Smooth muscle cell of the coronary artery (primary cell): ENCODE data around the gene RAMP2. TPM values are rescaled to one million over a fixed set of nuclear protein-coding genes. Genes with fewer than 3 reads are reported as not detected.

ENCODE experiments used
- total RNA-seq: library from RNA; depleted of rRNA; stranded (reverse); fragments of >200 nt; gene quantifications from 2 replicates; pipeline ENCODE4 v1.2.3, GENCODE V29; 2014; ENCODE audit warnings: low replicate concordance

Gene RAMP2
- total RNA-seq: 0.30 TPM in 1 of 2 replicates, not detected in the other

DNA sequence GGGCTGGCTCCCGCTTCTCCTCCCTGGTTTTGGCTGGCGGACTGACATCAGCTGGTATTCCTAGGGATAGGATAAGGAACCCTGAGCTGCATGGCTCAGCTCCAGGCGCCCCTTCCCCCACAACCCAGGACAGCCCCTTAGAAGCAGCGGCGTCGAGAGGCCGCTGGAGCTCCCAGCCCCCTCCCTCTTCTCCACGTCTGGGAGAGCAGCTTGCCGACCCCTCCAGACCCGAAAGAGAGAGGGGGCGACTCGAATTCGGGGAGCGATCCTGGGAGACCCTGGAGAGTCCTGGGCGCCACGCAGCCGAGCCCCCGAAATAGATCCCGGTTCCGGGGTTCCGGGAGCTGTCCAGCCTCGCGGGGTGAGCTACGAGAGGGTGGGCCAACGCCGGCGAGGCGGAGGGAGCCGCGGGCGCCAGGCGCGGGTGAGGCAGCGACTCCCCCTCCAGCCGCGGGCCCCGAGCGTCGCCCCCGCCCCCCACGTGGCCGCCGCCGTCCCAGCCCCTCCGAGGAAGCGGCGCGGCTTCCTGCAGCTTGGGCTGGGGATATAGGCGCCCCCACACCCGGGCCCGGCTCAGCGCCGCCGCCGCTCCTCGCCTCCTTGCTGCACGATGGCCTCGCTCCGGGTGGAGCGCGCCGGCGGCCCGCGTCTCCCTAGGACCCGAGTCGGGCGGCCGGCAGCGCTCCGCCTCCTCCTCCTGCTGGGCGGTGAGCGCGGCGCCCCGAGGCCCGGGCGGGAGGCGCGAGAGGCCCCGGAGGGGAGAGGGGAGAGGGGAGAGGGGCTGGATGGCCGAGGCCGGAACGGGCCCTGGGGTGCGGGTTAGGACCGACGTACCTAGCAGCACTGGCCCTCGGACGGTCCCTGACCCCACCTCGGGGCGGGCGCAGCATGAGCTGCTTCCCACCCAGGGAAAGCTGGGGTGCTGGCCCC, at the start of gene RAMP2:
Gene RAMP2, plus strand, starts transcription at position 576 of the 930 bp plus-strand sequence. Its CDS starts 35 bp downstream, at position 611.

DNA sequence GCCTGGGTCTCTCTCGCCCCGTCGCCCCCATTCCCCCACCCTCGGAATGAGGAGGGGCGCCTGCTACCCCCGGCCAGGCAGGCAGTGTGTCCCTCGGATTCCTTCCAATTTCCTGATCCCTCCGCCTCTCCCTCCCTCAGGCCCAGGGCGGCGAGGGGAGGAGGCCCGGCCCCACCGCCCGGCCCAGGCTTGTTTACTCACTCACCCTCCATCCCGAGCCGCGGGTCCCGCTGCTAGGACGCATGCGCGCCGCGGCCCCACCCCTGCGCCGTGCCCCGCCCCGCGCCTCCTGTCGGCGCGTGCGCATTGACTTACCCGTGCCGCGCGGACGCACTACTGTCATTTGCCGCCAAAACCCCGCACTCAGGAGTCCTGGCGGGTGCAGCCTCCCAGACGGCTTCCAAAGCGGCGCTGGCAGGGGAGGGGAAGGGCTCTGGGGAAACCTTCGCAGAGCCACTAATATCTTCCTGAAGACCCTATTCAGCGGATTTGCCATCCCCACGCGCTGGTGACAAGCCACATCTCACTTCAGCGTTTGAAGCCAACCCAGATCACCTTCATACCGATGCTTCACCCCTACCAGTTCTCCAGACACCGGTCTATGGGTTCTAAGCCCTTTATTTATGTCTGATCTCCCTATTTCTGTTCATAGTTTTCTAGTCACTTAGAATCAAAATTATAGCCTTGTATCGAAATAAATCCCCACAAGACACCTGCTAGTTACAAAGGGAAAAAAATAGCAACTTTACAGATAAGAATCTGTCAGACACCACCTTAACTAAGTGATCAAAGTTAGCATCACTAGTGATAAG, 16.0 kb upstream of the RAMP2 start, which contains the start of gene EZH1:
Gene EZH1, minus strand, starts transcription at position 235 of the 812 bp plus-strand sequence. CDS start 16,099 bp downstream, outside the sequence.

GRCh38 chr17:42773290-42774035, 12.4 kb downstream of the RAMP2 start, which contains the start of gene VPS25:
TSS of gene VPS25 (plus strand) at chr17:42773449. CDS start at chr17:42773476, 27 bp downstream.

DNA sequence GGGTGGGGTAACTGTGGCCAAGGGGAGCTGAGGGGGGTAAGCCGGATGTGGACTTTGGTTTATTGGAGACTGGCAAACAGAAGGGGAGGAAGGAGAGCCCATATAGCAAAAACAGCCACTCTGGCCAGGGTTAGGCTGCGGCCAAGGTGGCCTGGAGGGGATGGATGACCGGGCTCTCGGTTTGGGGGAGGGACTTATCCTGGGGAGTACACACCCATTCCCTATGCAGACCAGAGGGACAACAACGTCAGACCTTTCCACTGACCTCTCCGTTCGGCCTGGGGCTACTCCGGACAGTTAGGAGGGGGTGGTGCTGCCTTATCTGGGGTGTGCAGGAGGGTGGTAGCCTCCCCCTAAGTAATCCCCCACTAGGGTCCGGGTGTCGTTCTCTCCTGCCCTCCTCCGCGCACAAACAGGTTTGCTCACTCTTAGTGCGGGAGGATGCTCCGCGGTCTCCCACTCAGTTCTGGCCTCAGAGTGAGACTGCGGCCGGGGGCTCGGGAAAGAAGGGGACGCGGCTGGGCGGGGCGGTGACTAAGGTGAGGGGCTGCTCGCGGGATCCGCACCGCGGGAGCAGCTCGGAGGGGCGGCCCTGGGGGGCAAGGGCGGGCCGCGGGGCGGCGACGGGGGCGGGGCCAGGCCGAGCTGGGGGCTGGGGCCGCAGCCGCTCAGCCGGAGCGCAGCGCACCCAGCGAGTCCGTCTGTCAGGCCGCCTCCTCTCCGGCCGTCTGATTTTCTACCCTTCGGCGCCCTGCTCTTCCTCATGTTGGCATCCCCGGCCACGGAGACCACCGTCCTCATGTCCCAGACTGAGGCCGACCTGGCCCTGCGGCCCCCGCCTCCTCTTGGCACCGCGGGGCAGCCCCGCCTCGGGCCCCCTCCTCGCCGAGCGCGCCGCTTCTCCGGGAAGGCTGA, 19.2 kb downstream of the RAMP2 start, which contains the start of gene WNK4:
Gene WNK4, plus strand, starts transcription at position 675 of the 915 bp plus-strand sequence. Its CDS starts 89 bp downstream, at position 764.

DNA sequence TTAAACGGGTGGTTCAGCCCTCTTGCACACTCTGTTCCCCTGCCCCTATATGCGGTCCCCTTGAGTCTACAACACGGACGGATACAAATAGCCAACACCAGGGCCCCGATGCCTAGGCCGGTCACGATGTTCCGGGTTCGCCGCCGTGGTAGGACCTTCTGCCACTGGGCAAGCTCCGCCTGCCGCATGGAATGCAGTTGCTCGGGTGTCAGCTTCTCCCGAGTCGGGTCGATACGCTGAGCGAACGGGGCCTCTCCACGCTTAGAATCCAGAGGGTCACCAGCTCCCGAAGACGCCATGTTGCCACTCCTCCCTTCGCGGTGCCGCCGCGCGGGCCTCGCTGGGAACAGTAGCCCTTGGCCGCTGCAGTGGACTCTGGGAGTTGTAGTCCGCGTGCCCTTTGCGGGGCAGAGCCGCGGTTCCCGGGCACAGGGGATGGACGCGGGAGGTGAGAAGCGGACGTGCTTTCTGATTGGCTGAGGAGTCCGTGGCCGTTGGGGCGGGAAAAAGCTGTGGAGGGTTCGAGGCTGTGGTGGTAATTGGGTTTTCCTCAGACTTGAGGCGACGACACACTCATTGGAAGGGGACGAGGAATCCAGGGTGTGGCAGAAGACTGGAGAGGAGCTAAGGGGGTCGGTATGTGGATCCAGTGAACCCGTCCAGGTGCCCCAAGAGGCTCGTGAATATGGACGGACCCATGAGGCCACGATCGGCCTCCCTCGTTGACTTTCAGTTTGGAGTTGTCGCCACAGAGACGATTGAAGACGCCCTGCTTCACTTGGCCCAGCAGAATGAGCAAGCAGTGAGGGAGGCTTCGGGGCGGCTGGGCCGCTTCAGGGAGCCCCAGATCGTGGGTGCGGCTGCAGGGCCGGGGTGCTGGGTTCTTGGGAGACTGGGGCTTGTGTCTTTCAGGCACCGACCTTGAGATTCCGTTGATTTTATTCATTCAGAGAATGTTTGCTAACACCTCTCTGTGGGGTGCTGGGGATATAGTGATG, 37.7 kb downstream of the RAMP2 start, which contains the start of the genes CNTD1 and COA3:
Gene CNTD1, plus strand, starts transcription at position 479 of the 998 bp plus-strand sequence. Its CDS starts 207 bp downstream, at position 686.
Gene COA3, minus strand, starts transcription at position 322 of the 998 bp plus-strand sequence. Its CDS starts 23 bp downstream, at position 299.

Other genes starting within 250 kb of the RAMP2 start
- 23.8 and 24.6 TPM in 2 replicates for gene NAGLU, start 225.0 kb upstream of the RAMP2 start, total RNA-seq
- gene HSD17B1, start 208.3 kb upstream of the RAMP2 start, total RNA-seq: 1.8 and 8.9 TPM in 2 replicates
- gene COASY, start 199.1 kb upstream of the RAMP2 start, total RNA-seq: 5.4 and 8.2 TPM in 2 replicates
- gene MLX, start 194.1 kb upstream of the RAMP2 start, total RNA-seq: 33.7 and 38.0 TPM in 2 replicates
- gene PSMC3IP, start 183.5 kb upstream of the RAMP2 start, total RNA-seq: 2.8 and 3.7 TPM in 2 replicates
- gene RETREG3, start 151.9 kb upstream of the RAMP2 start, total RNA-seq: 56.1 and 95.8 TPM in 2 replicates
- gene TUBG1, start 151.5 kb upstream of the RAMP2 start, total RNA-seq: 21.9 and 23.5 TPM in 2 replicates
- gene TUBG2, start 101.9 kb upstream of the RAMP2 start, total RNA-seq: 5.4 and 6.8 TPM in 2 replicates
- 9.1 and 10.9 TPM in 2 replicates for gene PLEKHH3, start 84.2 kb upstream of the RAMP2 start, total RNA-seq
- gene CCR10, start 79.4 kb upstream of the RAMP2 start, total RNA-seq: 1.3 and 4.3 TPM in 2 replicates
- gene CNTNAP1, start 78.7 kb upstream of the RAMP2 start, total RNA-seq: 24.3 and 26.6 TPM in 2 replicates
- 6.7 and 31.2 TPM in 2 replicates for gene EZH1, start 16.2 kb upstream of the RAMP2 start, total RNA-seq
- 53.2 and 64.7 TPM in 2 replicates for gene VPS25, start 12.2 kb downstream of the RAMP2 start, total RNA-seq
- gene WNK4, start 19.4 kb downstream of the RAMP2 start, total RNA-seq: 0.12 and 1.6 TPM in 2 replicates
- gene COA3, start 37.5 kb downstream of the RAMP2 start, total RNA-seq: 61.5 and 63.4 TPM in 2 replicates
- gene CNTD1, start 37.6 kb downstream of the RAMP2 start, total RNA-seq: 0.30 TPM in 1 of 2 replicates, not detected in the other
- 150 and 195 TPM in 2 replicates for gene BECN1, start 63.1 kb downstream of the RAMP2 start, total RNA-seq
- 32.3 and 68.3 TPM in 2 replicates for gene PSME3, start 72.2 kb downstream of the RAMP2 start, total RNA-seq
- 0.23 and 0.30 TPM in 2 replicates for gene AOC2, start 83.4 kb downstream of the RAMP2 start, total RNA-seq
- 0.23 and 0.94 TPM in 2 replicates for gene AOC3, start 90.0 kb downstream of the RAMP2 start, total RNA-seq
- not detected in 2 replicates for gene G6PC1, start 139.6 kb downstream of the RAMP2 start, total RNA-seq
- 30.8 and 33.9 TPM in 2 replicates for gene AARSD1, start 203.2 kb downstream of the RAMP2 start, total RNA-seq
- 1.1 TPM in 1 of 2 replicates, not detected in the other for gene PTGES3L, start 218.9 kb downstream of the RAMP2 start, total RNA-seq
- 10.7 and 12.1 TPM in 2 replicates for gene RUNDC1, start 219.3 kb downstream of the RAMP2 start, total RNA-seq
- 1,818 and 2,251 TPM in 2 replicates for gene RPL27, start 237.2 kb downstream of the RAMP2 start, total RNA-seq
- 17.7 and 20.4 TPM in 2 replicates for gene IFI35, start 245.6 kb downstream of the RAMP2 start, total RNA-seq